Endothelial cell of umbilical vein (primary cell): Measurements from ENCODE around the gene KRT82. TPM values are rescaled to one million over a fixed set of nuclear protein-coding genes. Genes with fewer than 3 reads are reported as not detected.

Experiments used
- BruUV-seq: library from RNA; stranded (reverse); fragments of 400-500 nt; replicated peaks from 2 replicates; lab custom pipeline; 2021; lab: Mats Ljungman, UMichigan
- CTCF ChIA-PET: fragments of 300-600, 350-600 bp; sonication (Branson Sonifier 250); formaldehyde crosslinking; loops from one replicate; lab custom pipeline; 2021; ENCODE audit warnings: antibody characterized with exemption, inconsistent platforms; lab: Charles Lee
- POLR2A ChIA-PET: fragments of 300-600, 350-600 bp; sonication (Branson Sonifier 250); formaldehyde crosslinking; loops from one replicate; lab custom pipeline; 2021; ENCODE audit warnings: antibody characterized with exemption, inconsistent platforms; lab: Charles Lee
- DNase-seq: peaks from one replicate; pipeline ENCODE4 v3.0.0-alpha.2; 2011; ENCODE audit warnings: low read depth, low spot score
- FAIRE-seq: peaks from 2 replicates; lab custom pipeline; 2011; peaks lifted over from hg19 to GRCh38; lab: Jason Lieb, UNC
- H2AFZ ChIP-seq: 2 replicates; pipeline ENCODE4 v1.6.0; 2012; ENCODE audit warnings: low read depth, low read length, control low read depth, inconsistent platforms
- H3K27ac ChIP-seq: 2 replicates; pipeline ENCODE4 v1.5.1; 2011; ENCODE audit warnings: low read depth, mild to moderate bottlenecking, control low read depth, low read length, moderate library complexity; ENCODE audit not compliant: insufficient read depth
- H3K27me3 ChIP-seq, 2 experiments: 2 replicates each; pipeline versions ENCODE4 v1.6.0 to v1.6.1; 2011; ENCODE audit warnings: low read length in 2 of 2, mixed read lengths in 1 of 2; ENCODE audit not compliant: control insufficient read depth in 2 of 2, insufficient read depth in 2 of 2
- H3K36me3 ChIP-seq, 2 experiments: 2 replicates in 1 of 2; 3 replicates in 1 of 2; pipeline ENCODE4 v1.5.1; 2011; ENCODE audit warnings: low read length in 2 of 2, mild to moderate bottlenecking in 1 of 2, moderate library complexity in 1 of 2; ENCODE audit not compliant: control insufficient read depth in 2 of 2, insufficient read depth in 2 of 2; ENCODE audit errors: extremely low read depth in 1 of 2
- H3K4me1 ChIP-seq: 3 replicates; pipeline ENCODE4 v1.5.1; 2011; ENCODE audit warnings: mild to moderate bottlenecking, low read length; ENCODE audit not compliant: control insufficient read depth, insufficient read depth; ENCODE audit errors: extremely low read depth
- H3K4me2 ChIP-seq: 2 replicates; pipeline ENCODE4 v1.6.1; 2011; ENCODE audit warnings: low read length, control low read depth, mixed read lengths; ENCODE audit not compliant: insufficient read depth
- H3K4me3 ChIP-seq, 3 experiments: fragments of 200-600 bp in 1 of 3; sonication (generic), shearing (Covaris generic) in 1 of 3; replicated peaks in 1 of 3; 2 replicates each; pipeline ENCODE4 v1.5.1; 2011 to 2016; ENCODE audit warnings: control low read depth in 3 of 3, low read length in 3 of 3, mild to moderate bottlenecking in 2 of 3, inconsistent platforms in 1 of 3, low read depth in 1 of 3, moderate library complexity in 1 of 3; ENCODE audit not compliant: insufficient read depth in 1 of 3
- H3K79me2 ChIP-seq: 2 replicates; pipeline ENCODE4 v1.6.0; 2012; ENCODE audit warnings: low read length, inconsistent platforms; ENCODE audit not compliant: control insufficient read depth, insufficient read depth
- H3K9ac ChIP-seq: replicated peaks from 2 replicates; pipeline ENCODE3; 2011; ENCODE audit warnings: low read length, control low read depth; ENCODE audit not compliant: insufficient read depth; ENCODE audit errors: extremely low read depth
- H3K9me1 ChIP-seq: replicated peaks from 3 replicates; pipeline ENCODE4 v1.6.0; 2011; ENCODE audit warnings: mild to moderate bottlenecking, low read length; ENCODE audit not compliant: control insufficient read depth, insufficient read depth; ENCODE audit errors: extremely low read depth
- H3K9me3 ChIP-seq: replicated peaks from 2 replicates; pipeline ENCODE4 v1.5.1; 2012; ENCODE audit warnings: low read length, inconsistent platforms; ENCODE audit not compliant: control insufficient read depth, insufficient read depth
- H4K20me1 ChIP-seq: replicated peaks from 2 replicates; pipeline ENCODE3; 2011; ENCODE audit warnings: mild to moderate bottlenecking, low read length; ENCODE audit not compliant: control insufficient read depth, insufficient read depth; ENCODE audit errors: extremely low read depth
- EZH2 ChIP-seq: IDR thresholded peaks from 2 replicates; pipeline ENCODE4 v1.6.1; 2012; ENCODE audit warnings: borderline replicate concordance, low read depth, mild to moderate bottlenecking, moderate library complexity, low read length, inconsistent platforms; ENCODE audit not compliant: severe bottlenecking
- FOS ChIP-seq: IDR thresholded peaks from 2 replicates; pipeline ENCODE4 v1.6.1; 2011; ENCODE audit warnings: mild to moderate bottlenecking, low read length, moderate library complexity, borderline replicate concordance; ENCODE audit not compliant: insufficient read depth
- GATA2 ChIP-seq: IDR thresholded peaks from 2 replicates; pipeline ENCODE4 v1.7.0; 2011; ENCODE audit warnings: low read depth, mild to moderate bottlenecking, moderate library complexity, mixed read lengths, low read length; ENCODE audit not compliant: insufficient read length, insufficient read depth
- JUN ChIP-seq: IDR thresholded peaks from 2 replicates; pipeline ENCODE4 v1.6.1; 2011; ENCODE audit warnings: borderline replicate concordance, low read depth; ENCODE audit not compliant: insufficient read length, insufficient read depth
- MYC ChIP-seq: IDR thresholded peaks from one replicate; pipeline ENCODE4 v1.6.1; 2011; ENCODE audit warnings: mild to moderate bottlenecking, low read depth, low read length
- POLR2A ChIP-seq: IDR thresholded peaks from 2 replicates; pipeline ENCODE4 v1.6.1; 2012; ENCODE audit warnings: low read depth, mild to moderate bottlenecking, control low read depth, low read length
- POLR2AphosphoS5 ChIP-seq: IDR thresholded peaks from 2 replicates; pipeline ENCODE4 v1.6.1; 2012; ENCODE audit warnings: low read depth, mild to moderate bottlenecking, control low read depth, low read length, moderate library complexity; ENCODE audit not compliant: insufficient read depth
- dilution Hi-C: fragments of 300-500 bp; cut with MboI; formaldehyde crosslinking; loops from one replicate; pipeline ENCODE4 v1.15.0; 2019; ENCODE audit warnings: low sequenced_read_pairs; ENCODE audit not compliant: extremely low pct_ligation_motif_present
- intact Hi-C: fragments of 100-400 bp; cut with micrococcal nuclease; formaldehyde crosslinking; loops from one replicate; pipeline ENCODE4 v1.10.0; 2022
- polyA plus RNA-seq, 4 experiments: library from polyadenylated mRNA; depleted of rRNA in 3 of 4; stranded (reverse) in 3 of 4; unstranded in 1 of 4; fragments of >200 nt; gene quantifications; 2 replicates each; pipeline versions ENCODE4 v1.2.1 to v1.2.3, GENCODE V29; 2011 to 2012; ENCODE audit warnings: missing spikeins in 1 of 4
- total RNA-seq: library from RNA; stranded (reverse); gene quantifications from 2 replicates; pipeline ENCODE4 v1.2.3, GENCODE V29; 2021
- TF ChIP-seq, protein P1 (sequence below), 2 donors: IDR thresholded peaks; 1 replicate in 1 of 2; 2 replicates in 1 of 2; pipeline ENCODE4 v1.5.1; 2011; ENCODE audit warnings: low read length in 2 of 2, mild to moderate bottlenecking in 2 of 2, moderate library complexity in 2 of 2, control low read depth in 1 of 2, inconsistent platforms in 1 of 2, low read depth in 1 of 2; ENCODE audit not compliant: insufficient read depth in 1 of 2; ENCODE audit errors: extremely low read depth in 1 of 2
- TF ChIP-seq, protein P2 (sequence below): IDR thresholded peaks from 2 replicates; pipeline ENCODE4 v1.6.1; 2011; ENCODE audit not compliant: insufficient read depth, insufficient read length

KRT82 gene
- total and polyA plus RNA-seq, 2 donors (not counting 3 experiments of a cell fraction or from before 2014, with no cell fraction given): not detected

DNA sequence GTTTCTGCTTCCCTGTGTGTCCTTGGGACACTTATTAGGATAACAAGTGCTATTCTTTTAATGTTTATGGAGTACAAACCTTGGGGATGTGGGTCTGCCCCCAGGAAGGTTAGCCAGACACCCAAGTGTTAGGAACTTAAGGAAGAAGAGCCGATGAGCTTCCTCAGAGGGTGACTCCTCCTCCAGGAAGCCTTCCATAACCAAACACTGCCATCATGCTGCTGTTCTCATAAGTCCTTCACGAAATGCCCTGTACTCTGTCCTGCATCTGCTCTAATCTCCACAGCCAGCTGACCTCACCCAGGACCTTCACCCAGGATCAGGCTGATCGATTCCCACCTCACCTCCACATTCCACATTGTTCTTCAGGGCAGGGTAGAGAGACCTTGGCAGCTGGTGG lies 37.6 kb downstream of the KRT82 start:
- peaks cover 4 to 12% of the 10 kb centered on the region in 2 experiments for H3K27me3 ChIP-seq
- H3K4me2 ChIP-seq: no peak overlapping the region
- TF ChIP-seq, protein P1, sequence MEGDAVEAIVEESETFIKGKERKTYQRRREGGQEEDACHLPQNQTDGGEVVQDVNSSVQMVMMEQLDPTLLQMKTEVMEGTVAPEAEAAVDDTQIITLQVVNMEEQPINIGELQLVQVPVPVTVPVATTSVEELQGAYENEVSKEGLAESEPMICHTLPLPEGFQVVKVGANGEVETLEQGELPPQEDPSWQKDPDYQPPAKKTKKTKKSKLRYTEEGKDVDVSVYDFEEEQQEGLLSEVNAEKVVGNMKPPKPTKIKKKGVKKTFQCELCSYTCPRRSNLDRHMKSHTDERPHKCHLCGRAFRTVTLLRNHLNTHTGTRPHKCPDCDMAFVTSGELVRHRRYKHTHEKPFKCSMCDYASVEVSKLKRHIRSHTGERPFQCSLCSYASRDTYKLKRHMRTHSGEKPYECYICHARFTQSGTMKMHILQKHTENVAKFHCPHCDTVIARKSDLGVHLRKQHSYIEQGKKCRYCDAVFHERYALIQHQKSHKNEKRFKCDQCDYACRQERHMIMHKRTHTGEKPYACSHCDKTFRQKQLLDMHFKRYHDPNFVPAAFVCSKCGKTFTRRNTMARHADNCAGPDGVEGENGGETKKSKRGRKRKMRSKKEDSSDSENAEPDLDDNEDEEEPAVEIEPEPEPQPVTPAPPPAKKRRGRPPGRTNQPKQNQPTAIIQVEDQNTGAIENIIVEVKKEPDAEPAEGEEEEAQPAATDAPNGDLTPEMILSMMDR (IDR thresholded peaks at IDR 0.05; ENCODE audit: extremely low read depth in 1 of 2, insufficient read depth in 1 of 2, low read depth in 1 of 2, low read length in 2 of 2): no peak
- TF ChIP-seq POLR2A (no peak), FOS (no peak), MYC (no peak), EZH2 (no peak), GATA2 (no peak), JUN (no peak), POLR2AphosphoS5 (no peak)
- TF ChIP-seq, protein P2, sequence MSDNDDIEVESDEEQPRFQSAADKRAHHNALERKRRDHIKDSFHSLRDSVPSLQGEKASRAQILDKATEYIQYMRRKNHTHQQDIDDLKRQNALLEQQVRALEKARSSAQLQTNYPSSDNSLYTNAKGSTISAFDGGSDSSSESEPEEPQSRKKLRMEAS: no peak
- DNase-seq (no peak), FAIRE-seq (no peak)
- no peaks in the 10 kb centered on the region for H3K4me1 ChIP-seq
- H3K36me3 ChIP-seq: no peaks in the 10 kb centered on the region
- no TSS peak for BruUV-seq
- intact Hi-C loops: no loop called here
- H2AFZ ChIP-seq: no peak overlapping the region
- H3K79me2 ChIP-seq: no peaks in the 10 kb centered on the region
- dilution Hi-C loops: no loop called here
- no peaks in the 10 kb centered on the region for H4K20me1 ChIP-seq
- POLR2A ChIA-PET: no interaction called here
- H3K27ac ChIP-seq: no peak overlapping the region
- no peak overlapping the region for H3K4me3 ChIP-seq
- no peaks in the 10 kb centered on the region for H3K9me1 ChIP-seq
- no peaks in the 10 kb centered on the region for H3K9me3 ChIP-seq
- CTCF ChIA-PET: interaction anchor here (0.8 to 8.3 kb wide), 5 partner anchors 8 to 612 kb away, joined by 3 to 126 read pairs (median 7); no protein-coding TSS in a partner anchor
- H3K9ac ChIP-seq: no peak overlapping the region
